ENCODE data around the gene CD160. TPM values are rescaled to one million over a fixed set of nuclear protein-coding genes. Genes with fewer than 3 reads are reported as not detected.
"Not testable (repeated sequence)": the region's sequence is repeated elsewhere in the genome, so short reads cannot be mapped to it uniquely, and the experiment has no call there.

The CD160 gene
- total RNA-seq (2014; rRNA removed; shearing (Covaris generic)) (not detected in 2 replicates), polyA plus RNA-seq (2016; fragmentation: Nextera tagmentation; extraction: Ambion mirVana) (0.06 TPM in 1 of 2 replicates, not detected in the other)
- long read RNA-seq: 0 reads

GRCh38 chr1:145719230-145720079, at the start of gene CD160:
TSS of gene CD160 (plus strand) at chr1:145719499. CDS start at chr1:145728328, 8,829 bp downstream.
- H3K4me2 ChIP-seq: no peak within 1 kb of the TSS
- no peaks in the 10 kb centered on the region; the same call in 2 of the 3 replicates for H3K9me3 Mint-ChIP-seq
- H3K79me2 ChIP-seq (replicated peaks; ENCODE audit: insufficient read depth): no peaks in the 10 kb centered on the region
- no peak within 1 kb of the TSS for H3K27ac ChIP-seq (ENCODE audit: low read depth)
- H2AFZ ChIP-seq: peak within 1 kb of the TSS; percentile 99
- DNase-seq (ENCODE audit: low spot score) (peak; percentile 32), ATAC-seq (no peak)
- H3K36me3 ChIP-seq (ENCODE audit: insufficient read depth): no peaks in the 10 kb centered on the region
- peaks cover 4% of the 10 kb centered on the region for H3K4me1 Mint-ChIP-seq
- H4K20me1 ChIP-seq (replicated peaks; ENCODE audit: insufficient read depth): no peaks in the 10 kb centered on the region
- no peak within 1 kb of the TSS for H3K4me3 Mint-ChIP-seq
- peak within 1 kb of the TSS; percentile 67; the same call in 1 of the 2 replicates for H3K4me3 ChIP-seq
- peaks cover 5% of the 10 kb centered on the region for H3K27me3 Mint-ChIP-seq (ENCODE audit: insufficient read depth, low read depth, poor library complexity)
- no peak for TF ChIP-seq ETS1 (IDR thresholded peaks at IDR 0.05)
- no peak for TF ChIP-seq ZNF462 (CRISPR knock-in tag; IDR thresholded peaks at IDR 0.05)
- no peak for TF ChIP-seq EZH2phosphoT487 (IDR thresholded peaks at IDR 0.05; ENCODE audit: unreplicated experiment)
- TF ChIP-seq NANOG (IDR thresholded peaks at IDR 0.05; ENCODE audit: borderline replicate concordance): no peak
- H3K36me3 Mint-ChIP-seq (ENCODE audit: low read depth): no peaks in the 10 kb centered on the region
- H3K27ac Mint-ChIP-seq: no peak within 1 kb of the TSS
- H3F3A ChIP-seq (replicated peaks; ENCODE audit: low read depth): no peaks in the 10 kb centered on the region
- peaks cover 17% of the 10 kb centered on the region for H3K27me3 ChIP-seq (ENCODE audit: insufficient read depth)
- H3K9me2 ChIP-seq (ENCODE audit: insufficient read depth): no peaks in the 10 kb centered on the region
- H3K4me1 ChIP-seq (ENCODE audit: insufficient read depth): peaks cover 4% of the 10 kb centered on the region; the same call in 1 of the 2 replicates

GRCh38 chr1:145670995-145671745, 48.1 kb upstream of the CD160 start:
- not testable (repeated sequence) for H3F3A ChIP-seq (replicated peaks; ENCODE audit: low read depth); H3K79me2 ChIP-seq (replicated peaks; ENCODE audit: insufficient read depth); H3K4me1 ChIP-seq (ENCODE audit: insufficient read depth); H3K36me3 Mint-ChIP-seq (ENCODE audit: low read depth); H3K36me3 ChIP-seq (ENCODE audit: insufficient read depth); H3K9me3 Mint-ChIP-seq; H3K4me3 ChIP-seq; H3K27me3 ChIP-seq (ENCODE audit: insufficient read depth); H3K4me1 Mint-ChIP-seq; H3K4me3 Mint-ChIP-seq; H3K9me2 ChIP-seq (ENCODE audit: insufficient read depth); H4K20me1 ChIP-seq (replicated peaks; ENCODE audit: insufficient read depth); ATAC-seq; DNase-seq (ENCODE audit: low spot score); H3K27ac ChIP-seq (ENCODE audit: low read depth); H3K4me2 ChIP-seq; H3K27ac Mint-ChIP-seq; H3K27me3 Mint-ChIP-seq (ENCODE audit: insufficient read depth, low read depth, poor library complexity); H2AFZ ChIP-seq

GRCh38 chr1:145673217-145673616, 46.1 kb upstream of the CD160 start:
- not testable (repeated sequence) for H3K9me2 ChIP-seq (ENCODE audit: insufficient read depth); H3F3A ChIP-seq (replicated peaks; ENCODE audit: low read depth); H3K4me2 ChIP-seq; H3K9me3 Mint-ChIP-seq; H3K4me3 Mint-ChIP-seq; H3K4me3 ChIP-seq; H3K36me3 ChIP-seq (ENCODE audit: insufficient read depth); H2AFZ ChIP-seq; H3K4me1 Mint-ChIP-seq; H3K27me3 Mint-ChIP-seq (ENCODE audit: insufficient read depth, low read depth, poor library complexity); H3K36me3 Mint-ChIP-seq (ENCODE audit: low read depth); H3K4me1 ChIP-seq (ENCODE audit: insufficient read depth); H3K27me3 ChIP-seq (ENCODE audit: insufficient read depth); ATAC-seq; H3K27ac ChIP-seq (ENCODE audit: low read depth); H4K20me1 ChIP-seq (replicated peaks; ENCODE audit: insufficient read depth); H3K79me2 ChIP-seq (replicated peaks; ENCODE audit: insufficient read depth); H3K27ac Mint-ChIP-seq; DNase-seq (ENCODE audit: low spot score)
